Measurements from ENCODE around the gene MAML3.

Gene MAML3

DNA sequence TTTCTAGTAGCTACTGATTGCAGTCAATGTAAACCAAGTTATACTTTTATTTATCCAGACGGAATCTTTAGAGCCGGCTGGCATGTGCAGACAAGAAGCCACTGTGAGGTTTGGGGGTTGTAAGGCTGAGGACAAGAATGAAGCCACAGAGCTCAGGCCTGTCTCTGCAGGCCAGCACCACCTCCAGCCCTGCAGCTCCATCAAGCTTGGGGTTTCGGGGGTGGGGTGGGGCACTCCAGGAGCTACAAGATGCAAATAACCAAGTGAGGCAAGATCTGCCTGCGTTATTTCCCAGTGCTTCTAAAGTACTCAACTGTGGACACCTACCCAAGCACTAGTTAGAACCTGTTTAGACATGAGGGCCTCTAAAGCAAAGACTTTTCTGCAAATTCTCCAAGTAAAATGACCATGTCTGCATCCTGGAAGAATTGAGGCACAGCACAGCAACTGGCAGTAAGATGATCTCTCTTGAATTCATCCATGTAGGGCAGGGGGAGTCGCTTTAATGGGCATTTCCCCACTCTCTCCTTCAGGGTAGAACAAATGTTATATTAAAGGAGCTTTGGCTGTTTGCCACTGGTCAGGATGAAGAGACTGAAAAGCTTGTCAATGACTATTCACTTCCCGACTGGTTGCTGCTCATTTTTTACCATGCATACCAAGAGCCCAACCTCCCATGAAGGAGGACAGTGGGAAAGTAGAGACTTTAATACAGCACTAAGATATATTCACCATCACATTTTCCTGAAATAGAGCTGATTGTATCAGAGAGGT, 265.8 kb downstream of the MAML3 start:
- no peak overlapping the region for H3K4me3 ChIP-seq (ENCODE audit: low read depth, low read length)
- peaks cover 33% of the 10 kb centered on the region for H3K4me1 ChIP-seq
- H3K9me3 ChIP-seq = no peaks in the 10 kb centered on the region
- peak; percentile 39 for DNase-seq
- peaks cover 12% of the 10 kb centered on the region for H3K36me3 ChIP-seq
- TF ChIP-seq, protein P1, sequence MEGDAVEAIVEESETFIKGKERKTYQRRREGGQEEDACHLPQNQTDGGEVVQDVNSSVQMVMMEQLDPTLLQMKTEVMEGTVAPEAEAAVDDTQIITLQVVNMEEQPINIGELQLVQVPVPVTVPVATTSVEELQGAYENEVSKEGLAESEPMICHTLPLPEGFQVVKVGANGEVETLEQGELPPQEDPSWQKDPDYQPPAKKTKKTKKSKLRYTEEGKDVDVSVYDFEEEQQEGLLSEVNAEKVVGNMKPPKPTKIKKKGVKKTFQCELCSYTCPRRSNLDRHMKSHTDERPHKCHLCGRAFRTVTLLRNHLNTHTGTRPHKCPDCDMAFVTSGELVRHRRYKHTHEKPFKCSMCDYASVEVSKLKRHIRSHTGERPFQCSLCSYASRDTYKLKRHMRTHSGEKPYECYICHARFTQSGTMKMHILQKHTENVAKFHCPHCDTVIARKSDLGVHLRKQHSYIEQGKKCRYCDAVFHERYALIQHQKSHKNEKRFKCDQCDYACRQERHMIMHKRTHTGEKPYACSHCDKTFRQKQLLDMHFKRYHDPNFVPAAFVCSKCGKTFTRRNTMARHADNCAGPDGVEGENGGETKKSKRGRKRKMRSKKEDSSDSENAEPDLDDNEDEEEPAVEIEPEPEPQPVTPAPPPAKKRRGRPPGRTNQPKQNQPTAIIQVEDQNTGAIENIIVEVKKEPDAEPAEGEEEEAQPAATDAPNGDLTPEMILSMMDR (IDR thresholded peaks at IDR 0.05; ENCODE audit: low read depth, low read length) = no peak
- no peaks in the 10 kb centered on the region for H3K27me3 ChIP-seq

DNA sequence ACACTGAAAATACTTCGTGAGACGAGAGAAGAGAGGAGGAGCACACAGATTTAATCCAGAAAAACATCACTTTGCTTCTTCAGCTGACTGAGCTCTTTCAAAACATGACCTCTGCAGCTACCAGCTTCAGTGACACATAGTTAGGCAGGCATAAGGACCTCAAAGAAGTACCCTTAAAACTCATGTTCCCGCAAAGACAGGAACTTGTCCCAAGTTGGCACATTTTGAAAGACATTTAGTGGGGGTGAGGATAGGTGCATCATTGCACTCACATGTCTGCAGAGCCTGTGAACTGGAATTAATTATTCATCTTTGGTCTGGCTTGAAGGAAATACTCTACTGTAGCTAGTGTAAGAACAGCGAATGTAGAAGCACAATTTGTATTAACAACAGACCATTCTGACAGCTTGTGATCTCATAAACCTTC, 266.6 kb downstream of the MAML3 start:
- Histone ChIP-seq H3K4me1 (peaks cover 33% of the 10 kb centered on the region), H3K36me3 (peaks cover 12% of the 10 kb centered on the region), H3K4me3 (ENCODE audit: low read depth, low read length) (peak overlapping the region; percentile 51), H3K9me3 (no peaks in the 10 kb centered on the region), H3K27me3 (no peaks in the 10 kb centered on the region)
- no peak for DNase-seq
- TF ChIP-seq, protein P1 (IDR thresholded peaks at IDR 0.05; ENCODE audit: low read depth, low read length) = no peak

DNA sequence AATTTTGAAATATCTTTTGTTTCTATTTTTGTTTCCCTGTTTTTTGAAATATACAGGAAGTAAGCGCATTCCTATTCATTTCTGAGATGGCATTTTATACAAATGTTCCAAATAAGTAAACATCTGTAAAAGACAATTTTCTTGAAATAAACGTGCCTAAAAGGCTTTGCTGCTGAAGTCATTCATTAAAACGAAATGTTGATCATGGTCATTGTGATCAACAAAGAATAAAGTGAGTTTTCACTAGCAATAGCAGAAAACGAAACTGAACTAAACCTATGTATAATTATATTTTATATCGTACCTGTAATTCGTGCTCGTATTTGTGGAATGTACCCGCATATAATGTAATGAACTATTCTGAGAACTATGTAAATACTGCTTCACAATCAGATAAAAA, 267.2 kb downstream of the MAML3 start:
- DNase-seq = no peak
- H3K36me3 ChIP-seq = peaks cover 12% of the 10 kb centered on the region
- H3K4me1 ChIP-seq = peaks cover 33% of the 10 kb centered on the region
- no peaks in the 10 kb centered on the region for H3K27me3 ChIP-seq
- peak overlapping the region; percentile 51 for H3K4me3 ChIP-seq (ENCODE audit: low read depth, low read length)
- TF ChIP-seq, protein P1 (IDR thresholded peaks at IDR 0.05; ENCODE audit: low read depth, low read length) = no peak
- no peaks in the 10 kb centered on the region for H3K9me3 ChIP-seq

DNA sequence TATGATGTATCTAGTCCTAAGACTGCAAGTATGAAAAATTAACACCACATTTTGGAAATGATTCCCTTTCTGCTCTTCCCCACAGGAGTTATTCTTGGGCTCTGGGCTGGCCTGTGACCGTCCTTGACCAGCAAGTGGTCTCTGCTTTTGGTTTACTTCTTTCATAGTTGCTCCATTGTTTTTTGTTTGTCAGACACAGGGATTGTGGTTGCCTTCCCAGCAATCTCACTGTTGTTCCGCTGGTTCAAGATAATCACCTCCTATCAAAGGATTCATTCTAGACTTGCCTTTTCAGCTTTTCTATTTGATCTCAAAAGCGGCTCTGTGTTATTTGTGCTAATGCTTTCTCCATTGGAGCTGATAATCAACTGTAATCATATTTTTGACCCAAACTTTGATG, 269.5 kb downstream of the MAML3 start:
- DNase-seq = no peak
- TF ChIP-seq, protein P1 (IDR thresholded peaks at IDR 0.05; ENCODE audit: low read depth, low read length) = no peak
- Histone ChIP-seq H3K36me3 (peaks cover 6% of the 10 kb centered on the region), H3K4me1 (peaks cover 23% of the 10 kb centered on the region), H3K27me3 (no peaks in the 10 kb centered on the region), H3K4me3 (ENCODE audit: low read depth, low read length) (no peak overlapping the region), H3K9me3 (no peaks in the 10 kb centered on the region)

DNA sequence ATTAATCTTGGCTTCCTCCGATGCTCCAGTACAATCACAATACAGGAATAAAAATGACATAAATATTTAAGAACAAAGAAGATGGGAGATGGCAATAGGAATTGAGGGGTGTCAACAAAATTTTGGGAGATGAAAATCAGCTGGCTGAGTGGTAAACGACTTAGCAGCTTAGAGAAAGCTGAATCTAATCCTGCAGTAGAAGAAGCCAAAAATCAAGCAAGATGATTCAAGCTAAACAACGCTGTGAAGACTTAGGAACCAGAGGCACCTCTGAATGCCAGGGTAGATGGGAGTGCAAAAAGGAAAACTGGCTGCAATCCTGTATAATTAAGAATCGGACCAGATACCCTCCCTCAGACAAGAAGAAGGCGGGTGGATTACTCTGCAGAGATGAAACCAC, 273.1 kb downstream of the MAML3 start:
- Histone ChIP-seq H3K36me3 (no peaks in the 10 kb centered on the region), H3K9me3 (no peaks in the 10 kb centered on the region), H3K4me1 (peaks cover 13% of the 10 kb centered on the region), H3K27me3 (no peaks in the 10 kb centered on the region), H3K4me3 (ENCODE audit: low read depth, low read length) (no peak overlapping the region)
- TF ChIP-seq, protein P1 (IDR thresholded peaks at IDR 0.05; ENCODE audit: low read depth, low read length) = no peak
- no peak for DNase-seq

DNA sequence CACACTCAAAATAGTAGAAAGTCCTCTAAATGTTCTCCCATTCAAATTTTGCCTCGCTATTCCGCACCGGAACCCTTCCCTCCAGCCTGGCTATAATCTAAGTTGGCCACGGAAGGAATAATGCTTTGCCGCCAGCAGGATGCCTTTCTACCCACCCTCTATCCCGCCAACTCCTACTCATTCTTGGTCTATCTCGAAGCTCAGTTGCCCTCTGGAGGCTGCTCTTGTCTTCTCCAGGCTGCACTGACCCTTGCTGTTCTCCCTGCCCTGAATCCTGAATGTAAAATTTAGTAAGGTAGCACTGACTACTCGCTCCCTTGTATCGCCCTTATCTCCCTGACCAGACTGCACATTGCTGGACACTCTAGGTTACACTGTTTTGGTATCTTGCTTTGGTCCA, 275.9 kb downstream of the MAML3 start:
- Histone ChIP-seq H3K36me3 (peaks cover 3% of the 10 kb centered on the region; the same call in 1 of the 2 replicates), H3K4me3 (ENCODE audit: low read depth, low read length) (no peak overlapping the region), H3K27me3 (no peaks in the 10 kb centered on the region), H3K9me3 (no peaks in the 10 kb centered on the region), H3K4me1 (peaks cover 13% of the 10 kb centered on the region)
- TF ChIP-seq, protein P1 (IDR thresholded peaks at IDR 0.05; ENCODE audit: low read depth, low read length) = peak; percentile 7; the same call in 1 of the 2 replicates
- DNase-seq = no peak

Data from BE2C (cell line).